AG04450 (cell line): ENCODE results near the gene RARG. TPM values are rescaled to one million over a fixed set of nuclear protein-coding genes. Genes with fewer than 3 reads are reported as not detected.

Source experiments
- CTCF ChIA-PET: fragments of 300-600, 350-600 bp; formaldehyde crosslinking; extraction: SDS; loops from one replicate; lab custom pipeline; 2022; ENCODE audit warnings: antibody characterized with exemption, inconsistent platforms; lab: Charles Lee
- POLR2A ChIA-PET: fragments of 350-600 bp; formaldehyde crosslinking; extraction: SDS; loops from one replicate; lab custom pipeline; 2021; ENCODE audit warnings: antibody characterized with exemption, inconsistent platforms; lab: Yijun Ruan, JAX
- DNase-seq: peaks from one replicate; pipeline ENCODE4 v3.0.0-alpha.2; 2011; ENCODE audit warnings: low read depth, low spot score
- H3K27ac ChIP-seq: one replicate; pipeline ENCODE4 v1.5.1; 2012; ENCODE audit warnings: low read depth, low read length, control low read depth
- H3K27me3 ChIP-seq: one replicate; pipeline ENCODE4 v1.6.0; 2012; ENCODE audit warnings: low read length; ENCODE audit not compliant: control insufficient read depth, insufficient read depth
- H3K4me3 ChIP-seq: 2 replicates; pipeline ENCODE4 v1.5.1; 2011; ENCODE audit warnings: mild to moderate bottlenecking, low read depth, low read length, control low read depth
- H3K9me3 ChIP-seq: 2 replicates; pipeline ENCODE4 v1.5.1; 2012; ENCODE audit warnings: low read length; ENCODE audit not compliant: control insufficient read depth, insufficient read depth
- CTCF ChIP-seq: IDR thresholded peaks from 2 replicates; pipeline ENCODE4 v1.5.1; 2011; ENCODE audit warnings: low read depth, low read length, control low read depth, inconsistent platforms
- polyA plus RNA-seq: library from polyadenylated mRNA; depleted of rRNA; stranded (reverse); fragments of >200 nt; gene quantifications from 2 replicates; pipeline ENCODE4 v1.2.3, GENCODE V29; 2011

The RARG gene
- polyA plus RNA-seq, 1 experiment, result 20.1 TPM

- no peaks in the 10 kb centered on the region for H3K27me3 ChIP-seq
- no peak overlapping the region for H3K27ac ChIP-seq
- H3K9me3 ChIP-seq, result no peaks in the 10 kb centered on the region; the same call in 1 of the 2 replicates
- no peak for DNase-seq
- ChIA-PET CTCF (interaction anchor here (1.0 to 1.9 kb wide), 5 partner anchors 11 to 149 kb away, joined by 3 to 9 read pairs (median 4); no protein-coding TSS in a partner anchor), POLR2A (interaction anchor here (1.0 to 1.2 kb wide), 2 partner anchors 23 to 130 kb away, joined by 3 read pairs; no protein-coding TSS in a partner anchor)
- no peak for TF ChIP-seq CTCF
- no peak overlapping the region for H3K4me3 ChIP-seq
These were observed 36.2 kb downstream of the RARG start for GRCh38 chr12:53195516-53196420.

GRCh38 chr12:53194973-53195372 lies 37.0 kb downstream of the RARG start:
- Histone ChIP-seq H3K27ac (no peak overlapping the region), H3K9me3 (no peaks in the 10 kb centered on the region; the same call in 1 of the 2 replicates), H3K27me3 (no peaks in the 10 kb centered on the region), H3K4me3 (no peak overlapping the region)
- no peak for DNase-seq
- no peak for TF ChIP-seq CTCF
- ChIA-PET CTCF (interaction anchor here (1.0 to 1.9 kb wide), 5 partner anchors 10 to 150 kb away, joined by 3 to 9 read pairs (median 4); no protein-coding TSS in a partner anchor), POLR2A (interaction anchor here (1.0 to 1.2 kb wide), 2 partner anchors 22 to 129 kb away, joined by 3 read pairs; no protein-coding TSS in a partner anchor)

GRCh38 chr12:53193985-53194716 lies 37.9 kb downstream of the RARG start:
- no peaks in the 10 kb centered on the region for H3K27me3 ChIP-seq
- DNase-seq, result no peak
- H3K4me3 ChIP-seq, result no peak overlapping the region
- ChIA-PET CTCF (interaction anchor here (0.9 to 1.9 kb wide), 4 partner anchors 9 to 128 kb away, joined by 3 to 9 read pairs (median 5); no protein-coding TSS in a partner anchor), POLR2A (interaction anchor here (1.2 kb wide), 1 partner anchor 22 kb away, joined by 3 read pairs; no protein-coding TSS in a partner anchor)
- no peak for TF ChIP-seq CTCF
- no peaks in the 10 kb centered on the region; the same call in 1 of the 2 replicates for H3K9me3 ChIP-seq
- no peak overlapping the region for H3K27ac ChIP-seq

- H3K27me3 ChIP-seq, result no peaks in the 10 kb centered on the region
- POLR2A ChIA-PET, result no interaction called here
- H3K4me3 ChIP-seq, result no peak overlapping the region
- CTCF ChIA-PET, result interaction anchor here (0.9 kb wide), 1 partner anchor 34 kb away, joined by 3 read pairs; no protein-coding TSS in a partner anchor
- no peaks in the 10 kb centered on the region; the same call in 1 of the 2 replicates for H3K9me3 ChIP-seq
- TF ChIP-seq CTCF, result no peak
- H3K27ac ChIP-seq, result no peak overlapping the region
- DNase-seq, result no peak
These were observed 39.0 kb downstream of the RARG start for GRCh38 chr12:53193040-53193439.
